ENCODE data around the gene GRID1. TPM values are rescaled to one million over a fixed set of nuclear protein-coding genes. Genes with fewer than 3 reads are reported as not detected.

The GRID1 gene
- total RNA-seq, 4 donors from 2014 or later: 17.2 to 28.1 (median 23.6) TPM

DNA sequence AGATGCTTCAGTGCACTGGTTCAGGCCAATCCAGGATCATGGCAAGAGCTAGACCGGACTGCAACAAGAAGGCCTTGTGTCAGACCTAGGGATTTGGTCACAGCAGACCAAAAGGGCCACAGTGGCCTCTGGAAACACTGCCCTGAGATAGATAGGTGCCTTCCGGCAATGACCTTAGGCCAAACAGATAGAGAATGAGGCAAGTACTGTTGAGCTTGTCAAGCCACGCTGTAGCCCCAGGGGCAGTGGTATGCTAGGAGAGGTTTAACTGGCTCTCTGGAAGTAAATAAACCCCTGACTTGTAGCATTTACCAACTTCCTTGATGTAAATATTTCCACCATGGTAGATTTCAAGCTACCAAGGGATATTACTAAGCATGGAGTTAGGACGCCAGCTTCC lies 197.5 kb downstream of the GRID1 start:
- no peak overlapping the region for H3K27ac ChIP-seq
- H3K27me3 ChIP-seq: no peaks in the 10 kb centered on the region
- TF ChIP-seq, protein P1, sequence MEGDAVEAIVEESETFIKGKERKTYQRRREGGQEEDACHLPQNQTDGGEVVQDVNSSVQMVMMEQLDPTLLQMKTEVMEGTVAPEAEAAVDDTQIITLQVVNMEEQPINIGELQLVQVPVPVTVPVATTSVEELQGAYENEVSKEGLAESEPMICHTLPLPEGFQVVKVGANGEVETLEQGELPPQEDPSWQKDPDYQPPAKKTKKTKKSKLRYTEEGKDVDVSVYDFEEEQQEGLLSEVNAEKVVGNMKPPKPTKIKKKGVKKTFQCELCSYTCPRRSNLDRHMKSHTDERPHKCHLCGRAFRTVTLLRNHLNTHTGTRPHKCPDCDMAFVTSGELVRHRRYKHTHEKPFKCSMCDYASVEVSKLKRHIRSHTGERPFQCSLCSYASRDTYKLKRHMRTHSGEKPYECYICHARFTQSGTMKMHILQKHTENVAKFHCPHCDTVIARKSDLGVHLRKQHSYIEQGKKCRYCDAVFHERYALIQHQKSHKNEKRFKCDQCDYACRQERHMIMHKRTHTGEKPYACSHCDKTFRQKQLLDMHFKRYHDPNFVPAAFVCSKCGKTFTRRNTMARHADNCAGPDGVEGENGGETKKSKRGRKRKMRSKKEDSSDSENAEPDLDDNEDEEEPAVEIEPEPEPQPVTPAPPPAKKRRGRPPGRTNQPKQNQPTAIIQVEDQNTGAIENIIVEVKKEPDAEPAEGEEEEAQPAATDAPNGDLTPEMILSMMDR (IDR thresholded peaks at IDR 0.05): no peak
- no peak for TF ChIP-seq POLR2A (IDR thresholded peaks at IDR 0.05)
- H3K4me3 ChIP-seq (replicated peaks in 1 of 3): no peak overlapping the region
- intact Hi-C loops (cut with DNase I): no loop called here
- no peaks in the 10 kb centered on the region for H3K9me3 ChIP-seq
- 94 to 95% methylated on average over 3 to 4 of the region's 4 CpGs for WGBS, 2 donors
- no peak for DNase-seq
- H3K4me1 ChIP-seq: peaks cover 0 to 4% of the 10 kb centered on the region in 2 donors
- H3K36me3 ChIP-seq: no peaks in the 10 kb centered on the region

DNA sequence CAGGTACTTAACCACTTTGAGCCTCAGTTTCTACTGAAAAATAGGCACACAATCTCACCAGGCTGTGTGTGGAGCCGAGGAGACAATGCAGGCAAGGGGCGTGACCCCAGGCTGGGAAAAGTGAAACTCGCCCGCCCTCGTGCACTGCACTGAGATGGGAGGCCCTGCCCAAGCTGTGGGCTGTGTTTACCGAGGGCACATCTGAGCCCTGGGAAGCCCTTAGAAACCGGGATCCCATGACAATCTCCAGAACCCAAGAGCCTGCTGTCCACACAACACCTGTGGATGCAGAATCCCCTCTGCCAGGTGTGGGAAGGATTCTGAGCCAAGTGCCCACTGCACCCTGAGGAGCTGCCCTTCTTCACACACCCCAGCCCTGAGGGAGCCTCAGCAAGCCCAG lies 198.3 kb downstream of the GRID1 start:
- Histone ChIP-seq H3K4me1 (peaks cover 0 to 12% of the 10 kb centered on the region in 2 donors), H3K9me3 (no peaks in the 10 kb centered on the region), H3K27me3 (no peaks in the 10 kb centered on the region), H3K27ac (no peak overlapping the region), H3K4me3 (replicated peaks in 1 of 3) (no peak overlapping the region), H3K36me3 (no peaks in the 10 kb centered on the region)
- intact Hi-C loops (cut with DNase I): no loop called here
- TF ChIP-seq, protein P1 (IDR thresholded peaks at IDR 0.05): no peak
- no peak for TF ChIP-seq POLR2A (IDR thresholded peaks at IDR 0.05)
- WGBS, 2 donors: 78 to 85% methylated on average over 3 to 7 of the region's 7 CpGs
- no peak for DNase-seq

DNA sequence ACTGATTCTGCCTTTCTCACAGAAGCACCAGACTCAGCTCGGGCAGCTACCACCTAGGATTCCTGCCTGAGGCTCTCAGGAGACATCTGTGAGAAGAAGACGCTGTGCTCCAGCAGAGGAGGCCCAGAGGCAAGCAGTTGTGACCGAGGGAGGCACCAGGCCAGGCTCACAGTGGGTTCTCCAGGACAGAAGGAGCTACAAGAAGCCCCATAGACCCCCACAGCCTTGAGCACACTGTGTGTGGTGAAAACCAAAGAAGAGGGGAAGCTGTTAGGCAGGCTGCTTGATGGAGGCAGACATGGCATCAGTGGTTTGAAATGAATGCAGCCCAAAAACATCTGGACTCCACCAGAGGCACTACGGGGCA lies 198.8 kb downstream of the GRID1 start:
- DNase-seq: no peak
- no peaks in the 10 kb centered on the region for H3K9me3 ChIP-seq
- WGBS, 2 donors: 88 to 90% methylated on average over 3 to 4 of the region's 4 CpGs
- peaks cover 0 to 15% of the 10 kb centered on the region in 2 donors for H3K4me1 ChIP-seq
- TF ChIP-seq, protein P1 (IDR thresholded peaks at IDR 0.05): no peak
- TF ChIP-seq POLR2A (IDR thresholded peaks at IDR 0.05): no peak
- H3K27ac ChIP-seq: no peak overlapping the region
- no peaks in the 10 kb centered on the region for H3K36me3 ChIP-seq
- H3K27me3 ChIP-seq: no peaks in the 10 kb centered on the region
- H3K4me3 ChIP-seq (replicated peaks in 1 of 3): no peak overlapping the region
- intact Hi-C loops (cut with DNase I): no loop called here

DNA sequence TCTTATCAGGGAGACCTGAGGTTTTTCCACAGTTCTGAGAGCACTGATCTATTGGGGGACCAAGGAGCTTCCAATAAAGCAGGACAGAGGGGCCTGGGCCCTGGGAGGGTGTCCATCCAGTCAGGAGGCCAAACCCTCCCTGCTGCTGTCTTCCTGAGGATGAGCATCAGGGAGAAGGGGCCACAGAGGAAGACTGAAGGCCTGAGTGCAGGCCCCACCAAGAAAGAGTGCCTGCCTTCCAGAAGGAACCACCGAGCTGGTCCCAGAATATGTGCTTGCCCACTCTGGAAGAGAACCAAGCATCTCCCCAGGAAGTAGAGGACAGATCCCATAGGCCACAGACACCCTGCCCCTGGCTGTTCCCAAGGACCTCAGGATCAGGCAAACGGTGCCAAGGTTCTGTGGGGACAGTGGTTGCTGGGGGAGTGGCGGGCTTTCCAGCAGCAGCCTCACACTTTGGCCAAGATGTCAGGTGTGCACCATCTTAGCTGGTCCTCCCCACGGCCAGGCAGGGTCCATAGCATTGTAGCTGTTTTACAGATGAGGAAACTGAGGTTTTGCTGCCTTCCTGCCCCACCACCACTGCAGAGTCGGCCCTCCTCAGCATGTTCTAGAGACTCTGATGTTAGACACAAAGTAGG lies 199.4 kb downstream of the GRID1 start:
- H3K27me3 ChIP-seq: no peaks in the 10 kb centered on the region
- intact Hi-C loops (cut with DNase I): no loop called here
- H3K27ac ChIP-seq: no peak overlapping the region
- no peaks in the 10 kb centered on the region for H3K9me3 ChIP-seq
- H3K36me3 ChIP-seq: no peaks in the 10 kb centered on the region
- H3K4me3 ChIP-seq (replicated peaks in 1 of 3): no peak overlapping the region
- peaks cover 0 to 15% of the 10 kb centered on the region in 2 donors for H3K4me1 ChIP-seq
- TF ChIP-seq, protein P1 (IDR thresholded peaks at IDR 0.05): no peak
- no peak for TF ChIP-seq POLR2A (IDR thresholded peaks at IDR 0.05)
- 87 to 100% methylated on average over 2 to 3 of the region's 5 CpGs for WGBS, 2 donors
- no peak for DNase-seq

DNA sequence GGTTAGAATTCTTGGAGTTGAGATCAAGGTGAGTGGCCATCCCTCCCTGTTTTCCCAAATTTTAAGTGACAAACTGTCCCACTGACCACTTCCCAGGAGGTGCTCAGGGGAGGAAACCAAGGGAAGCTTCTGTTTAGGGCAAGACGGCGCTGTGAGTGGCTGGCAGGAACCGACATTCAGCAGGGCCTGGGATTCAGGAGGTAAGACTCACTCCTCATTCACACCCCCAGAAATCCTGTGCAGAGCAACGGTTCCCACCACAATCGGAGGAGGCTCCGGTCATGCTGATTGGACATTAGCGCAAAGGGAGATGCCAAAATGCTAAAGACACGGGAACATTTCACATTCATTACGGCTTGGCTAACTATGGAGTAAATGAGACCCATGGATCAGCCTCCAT lies 200.9 kb downstream of the GRID1 start:
- 88 to 93% methylated on average over 9 of the region's 9 CpGs for WGBS, 2 donors
- no peak for DNase-seq
- no peaks in the 10 kb centered on the region for H3K36me3 ChIP-seq
- H3K4me1 ChIP-seq: peaks cover 0 to 15% of the 10 kb centered on the region in 2 donors
- no peak overlapping the region for H3K4me3 ChIP-seq (replicated peaks in 1 of 3)
- H3K27ac ChIP-seq: no peak overlapping the region
- no peaks in the 10 kb centered on the region for H3K9me3 ChIP-seq
- H3K27me3 ChIP-seq: no peaks in the 10 kb centered on the region
- TF ChIP-seq POLR2A (IDR thresholded peaks at IDR 0.05): no peak
- TF ChIP-seq, protein P1 (IDR thresholded peaks at IDR 0.05): no peak
- intact Hi-C loops (cut with DNase I): no loop called here

All from thyroid gland (tissue), 4 donors.